GM18867 (cell line): ENCODE measurements around the gene FADS1.

Experiments used
- ATAC-seq: cut with Tn5 transposase; IDR thresholded peaks from one replicate; pipeline ENCODE4 v1.9.1; 2021; ENCODE audit warnings: mild to moderate bottlenecking, moderate library complexity; ENCODE audit not compliant: unreplicated experiment

Gene FADS1

GRCh38 chr11:61762798-61763197 is 54.0 kb downstream of the FADS1 start:
- no peak for ATAC-seq

DNA sequence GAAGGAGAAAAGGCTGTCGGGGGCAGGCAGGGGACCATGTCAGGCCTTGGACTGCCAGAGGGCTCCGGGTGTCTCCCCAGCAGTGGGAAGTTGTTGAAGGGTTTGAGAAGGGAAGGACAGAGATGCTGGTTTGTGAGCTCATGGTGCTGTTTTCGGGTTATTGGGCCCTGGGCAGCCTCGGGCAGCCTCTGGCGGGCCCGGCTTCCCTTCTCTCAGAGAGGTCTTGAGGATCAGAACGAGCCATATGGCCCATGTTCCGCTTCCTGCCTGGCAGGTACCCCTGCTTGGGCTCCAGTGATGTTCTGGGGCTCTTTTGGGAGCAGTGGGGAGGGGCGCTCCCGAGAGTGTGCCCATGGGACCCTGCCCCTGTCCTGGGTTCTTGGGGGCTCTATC is 54.6 kb downstream of the FADS1 start:
- no peak for ATAC-seq

DNA sequence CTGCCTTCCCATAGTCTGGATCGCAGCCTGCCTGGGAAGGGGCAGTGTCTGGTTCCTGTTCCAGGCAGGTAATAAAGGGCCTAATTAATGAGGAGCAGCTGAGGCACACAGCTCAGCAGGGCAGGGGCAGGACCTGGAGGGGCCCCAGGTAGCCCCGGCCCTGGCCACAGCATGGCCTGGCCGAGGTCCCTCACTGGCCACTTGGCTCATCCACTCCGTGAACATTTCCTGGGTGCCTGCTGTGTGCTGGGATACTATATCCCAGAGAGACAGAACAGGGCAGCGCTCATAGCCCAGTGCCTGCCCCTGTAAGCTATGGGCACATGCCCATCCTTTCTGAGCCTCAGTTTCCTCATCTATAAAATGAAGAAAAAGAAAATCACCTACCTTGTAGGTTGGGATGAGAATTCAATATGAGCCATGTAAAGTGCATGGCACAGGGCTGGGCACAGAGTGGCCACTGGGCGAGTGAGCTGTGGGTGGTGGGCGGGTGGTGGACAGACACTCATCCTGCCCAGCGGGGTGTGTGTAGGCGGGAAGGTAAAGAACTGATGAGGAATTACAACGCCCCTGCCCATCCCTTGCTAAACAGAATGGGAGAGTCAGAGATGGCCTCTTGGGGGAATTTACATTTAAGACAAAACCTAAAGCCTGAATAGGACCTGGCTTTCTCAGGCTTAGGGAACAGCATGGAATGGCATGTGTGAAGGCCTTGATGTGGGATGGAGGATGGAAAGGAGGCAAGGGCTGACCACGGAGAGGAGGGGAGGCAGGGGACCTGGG is 55.2 kb downstream of the FADS1 start:
- ATAC-seq = no peak

GRCh38 chr11:61760946-61761345 is 55.9 kb downstream of the FADS1 start:
- ATAC-seq = no peak

GRCh38 chr11:61757213-61757862 is 59.5 kb downstream of the FADS1 start:
- no peak for ATAC-seq

- no peak for ATAC-seq
These were observed 60.2 kb downstream of the FADS1 start for GRCh38 chr11:61756452-61757212.

- no peak for ATAC-seq
These were observed 60.7 kb downstream of the FADS1 start for GRCh38 chr11:61756147-61756451.

- no peak for ATAC-seq
These were observed 62.0 kb downstream of the FADS1 start for GRCh38 chr11:61754534-61755482.

- ATAC-seq = no peak
These were observed 63.1 kb downstream of the FADS1 start for GRCh38 chr11:61753672-61754071.

DNA sequence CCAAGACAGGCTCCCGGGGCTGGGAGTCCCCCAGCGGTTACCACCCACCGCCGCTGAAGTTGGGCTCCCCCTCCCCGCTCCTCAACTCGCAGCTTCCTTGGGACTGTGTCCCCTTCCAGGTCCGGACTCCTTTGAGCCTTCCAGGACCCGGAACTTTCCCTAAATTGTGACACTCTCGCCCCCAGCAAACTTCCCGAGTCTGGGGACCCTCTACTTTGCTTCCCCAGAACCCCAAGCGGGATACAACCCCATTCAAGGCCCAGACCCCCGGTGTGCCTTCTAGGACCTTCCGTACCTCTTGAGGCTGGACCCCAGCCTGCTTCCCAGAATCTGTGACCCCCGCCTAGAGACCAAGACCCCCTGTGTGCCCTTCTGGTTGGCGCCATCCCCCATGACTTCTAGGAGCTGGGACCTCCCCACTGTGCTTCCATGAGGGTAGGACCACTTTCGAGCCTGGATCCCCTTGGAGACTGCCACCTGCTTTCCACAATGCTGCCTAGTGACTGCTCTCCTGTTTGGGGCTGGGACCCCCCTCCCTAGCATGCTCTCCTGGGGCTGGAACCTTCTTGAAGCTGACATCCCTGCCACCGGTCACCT is 63.8 kb downstream of the FADS1 start:
- ATAC-seq = no peak

DNA sequence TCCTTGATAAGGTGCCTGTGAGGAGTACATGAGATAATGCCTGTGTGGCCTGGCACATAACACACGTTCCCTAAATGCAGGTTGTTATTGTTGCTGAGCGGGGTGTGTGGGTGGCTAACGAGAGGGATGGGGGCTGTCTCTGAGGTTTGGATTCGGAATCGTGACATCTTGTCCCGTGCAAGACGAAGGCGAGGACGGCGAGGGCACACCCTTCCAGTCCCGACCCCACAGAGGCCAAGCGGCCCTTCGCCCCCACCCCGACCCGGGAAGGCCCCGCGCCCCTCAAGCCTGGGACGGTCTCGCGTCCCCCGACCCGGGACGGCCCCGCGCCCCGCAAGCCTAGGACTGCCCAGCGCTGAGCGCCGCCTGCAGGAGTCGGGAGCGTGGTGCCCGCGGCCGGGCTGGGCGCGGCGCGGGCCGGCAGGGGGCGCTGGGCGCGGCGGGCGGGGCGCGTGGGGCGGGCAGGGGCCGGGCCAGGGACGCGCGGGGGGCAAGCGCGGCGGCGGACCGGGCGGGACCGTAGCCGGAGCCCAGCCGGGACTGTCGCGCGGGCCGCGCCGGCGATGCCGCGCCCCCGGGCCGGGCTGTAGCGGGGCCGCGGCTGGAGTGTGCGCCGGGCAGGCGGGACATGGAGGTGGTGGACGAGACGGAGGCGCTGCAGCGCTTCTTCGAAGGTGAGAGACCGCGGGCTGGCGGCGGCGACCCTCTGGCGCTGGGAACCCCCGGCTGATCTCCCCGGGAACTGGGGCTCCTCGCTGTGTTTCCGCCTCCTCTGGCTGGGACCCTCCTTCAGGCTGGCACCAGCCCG is 64.5 kb downstream of the FADS1 start, which contains the start of gene MYRF:
Gene MYRF, plus strand, starts transcription at position 520 of the 808 bp plus-strand sequence. Its CDS starts 109 bp downstream, at position 629.
- no peak for ATAC-seq

GRCh38 chr11:61751384-61751783 is 65.4 kb downstream of the FADS1 start:
- ATAC-seq = no peak

- no peak for ATAC-seq
These were observed 66.1 kb downstream of the FADS1 start for GRCh38 chr11:61750631-61751273.
